ENCODE results near the gene CTBP2.

DNA sequence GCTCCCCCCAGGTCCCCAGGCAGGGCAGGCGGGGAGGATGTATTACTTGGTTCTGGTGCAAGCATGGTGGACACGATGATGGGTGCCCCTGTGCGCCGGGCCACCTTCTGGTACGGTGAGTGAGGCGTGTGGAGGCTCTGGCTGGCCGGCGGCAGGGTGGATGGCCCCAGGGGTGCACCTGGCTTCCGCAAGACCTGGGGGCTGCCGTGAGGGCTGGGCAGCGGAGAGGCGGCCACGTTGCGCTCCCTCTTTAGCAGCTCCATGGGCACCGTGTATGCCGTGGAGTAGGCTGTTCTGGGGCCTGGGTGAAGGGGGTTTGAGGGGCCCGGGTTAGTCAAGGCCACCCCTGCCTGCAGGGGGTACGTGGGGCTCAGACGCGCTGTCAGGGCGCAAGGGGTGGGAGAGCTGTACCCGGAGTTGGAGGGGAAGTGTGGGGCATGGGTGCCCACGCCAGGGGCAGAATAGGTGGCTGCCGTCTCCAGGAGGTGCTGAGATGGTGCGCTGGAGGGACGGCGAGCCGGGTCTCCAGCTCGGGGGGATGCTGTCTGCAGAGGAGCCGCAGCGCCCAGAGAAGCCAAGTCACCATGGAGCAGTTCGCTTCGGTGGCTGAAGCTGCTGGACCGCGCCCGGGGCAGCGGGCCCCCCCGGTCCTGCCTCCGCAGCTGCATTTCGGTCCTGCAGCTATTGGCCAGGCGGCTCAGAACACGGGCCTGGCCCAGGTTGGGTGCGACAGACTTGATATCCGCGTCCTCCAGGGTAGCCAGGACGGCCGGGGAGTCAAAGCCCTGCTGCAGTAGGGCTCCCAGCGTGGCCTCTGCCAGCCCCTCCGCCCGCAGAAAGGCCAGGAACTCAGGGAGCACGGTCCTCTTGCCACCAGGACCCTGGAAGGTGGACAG, 134.1 kb downstream of the CTBP2 start:
- no peak for TF ChIP-seq ZNF274 (IDR thresholded peaks at IDR 0.05; ENCODE audit: insufficient read depth, insufficient read length)
- TF ChIP-seq POLR2A (IDR thresholded peaks at IDR 0.05; ENCODE audit: low read depth, low read length) = no peak
- TF ChIP-seq, protein P1, sequence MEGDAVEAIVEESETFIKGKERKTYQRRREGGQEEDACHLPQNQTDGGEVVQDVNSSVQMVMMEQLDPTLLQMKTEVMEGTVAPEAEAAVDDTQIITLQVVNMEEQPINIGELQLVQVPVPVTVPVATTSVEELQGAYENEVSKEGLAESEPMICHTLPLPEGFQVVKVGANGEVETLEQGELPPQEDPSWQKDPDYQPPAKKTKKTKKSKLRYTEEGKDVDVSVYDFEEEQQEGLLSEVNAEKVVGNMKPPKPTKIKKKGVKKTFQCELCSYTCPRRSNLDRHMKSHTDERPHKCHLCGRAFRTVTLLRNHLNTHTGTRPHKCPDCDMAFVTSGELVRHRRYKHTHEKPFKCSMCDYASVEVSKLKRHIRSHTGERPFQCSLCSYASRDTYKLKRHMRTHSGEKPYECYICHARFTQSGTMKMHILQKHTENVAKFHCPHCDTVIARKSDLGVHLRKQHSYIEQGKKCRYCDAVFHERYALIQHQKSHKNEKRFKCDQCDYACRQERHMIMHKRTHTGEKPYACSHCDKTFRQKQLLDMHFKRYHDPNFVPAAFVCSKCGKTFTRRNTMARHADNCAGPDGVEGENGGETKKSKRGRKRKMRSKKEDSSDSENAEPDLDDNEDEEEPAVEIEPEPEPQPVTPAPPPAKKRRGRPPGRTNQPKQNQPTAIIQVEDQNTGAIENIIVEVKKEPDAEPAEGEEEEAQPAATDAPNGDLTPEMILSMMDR (IDR thresholded peaks at IDR 0.05 in 2 of 3, conservative IDR thresholded peaks at IDR 0.05 in 1 of 3; ENCODE audit: control insufficient read depth in 2 of 3, extremely low read depth in 1 of 3, insufficient read depth in 1 of 3, low read depth in 3 of 3, low read length in 3 of 3) = no peak
- no peak for TF ChIP-seq NFYA (IDR thresholded peaks at IDR 0.05; ENCODE audit: borderline replicate concordance, low read depth, low read length)
- TF ChIP-seq SIN3A (IDR thresholded peaks at IDR 0.05; ENCODE audit: low read depth, low read length) = no peak
- TF ChIP-seq EP300 (IDR thresholded peaks at IDR 0.05; ENCODE audit: borderline replicate concordance in 1 of 2, control insufficient read depth in 1 of 2, low read depth in 2 of 2, low read length in 2 of 2) = no peak
- no peak for TF ChIP-seq PAX5 (IDR thresholded peaks at IDR 0.05; ENCODE audit: borderline replicate concordance, low read depth, low read length)

Data from GM12878 (cell line).